ENCODE data around the gene GPX2.

Gene GPX2

GRCh38 chr14:64958743-64959142 is 16.2 kb upstream of the GPX2 start:
- DNase-seq, result no peak

DNA sequence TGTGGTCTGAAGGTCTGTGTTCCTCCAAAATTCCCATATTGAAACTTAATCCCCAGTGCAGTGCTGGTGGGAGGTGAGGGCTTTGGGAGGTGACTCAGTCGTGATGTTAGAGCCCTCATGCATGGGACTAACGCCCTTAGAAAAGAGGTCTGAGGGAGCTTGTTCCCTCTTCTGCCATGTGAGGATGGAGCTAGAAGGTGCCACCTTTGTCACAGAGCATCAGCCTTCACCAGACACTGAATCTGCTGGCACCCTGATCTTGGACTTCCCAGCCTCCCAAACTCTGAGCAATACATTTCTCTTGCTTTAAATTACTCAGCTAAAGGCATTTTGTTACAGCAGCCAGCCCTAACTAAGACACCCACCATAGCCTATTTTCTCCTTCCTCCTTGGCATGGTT is 15.7 kb upstream of the GPX2 start:
- DNase-seq, result no peak

DNA sequence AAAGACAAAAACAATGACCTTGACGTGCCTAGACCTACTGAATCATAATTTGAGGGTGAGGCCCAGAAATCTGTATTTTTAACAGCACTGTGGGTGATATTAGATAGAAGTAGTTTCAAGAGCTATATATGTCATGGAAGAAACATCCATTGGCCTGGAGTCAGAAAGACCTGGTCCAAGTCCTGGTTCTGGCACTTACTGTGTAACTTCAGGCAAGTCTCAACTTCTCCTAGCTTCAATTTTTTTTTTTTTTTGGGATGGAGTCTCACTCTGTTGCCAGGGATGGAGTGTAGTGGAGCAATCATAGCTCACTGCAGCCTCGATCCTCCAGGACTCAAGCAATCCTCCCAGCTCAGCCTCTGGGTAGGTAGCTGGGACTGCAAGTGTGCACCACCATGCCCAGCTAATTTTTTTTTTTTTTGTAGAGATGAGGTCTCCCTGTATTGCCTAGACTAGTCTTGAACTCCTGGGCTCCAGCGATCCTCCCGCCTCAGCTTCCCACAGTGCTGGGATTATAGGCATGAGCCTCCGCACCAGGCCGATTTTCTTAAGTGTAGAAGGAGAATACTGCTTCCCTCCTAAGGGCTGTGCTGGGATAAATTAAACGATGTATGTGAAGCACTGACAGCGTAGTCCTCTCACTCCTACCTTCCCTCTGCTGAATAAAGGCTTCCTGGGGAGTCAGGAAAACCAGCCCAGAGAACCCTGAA is 14.3 kb upstream of the GPX2 start:
- DNase-seq, result no peak

DNA sequence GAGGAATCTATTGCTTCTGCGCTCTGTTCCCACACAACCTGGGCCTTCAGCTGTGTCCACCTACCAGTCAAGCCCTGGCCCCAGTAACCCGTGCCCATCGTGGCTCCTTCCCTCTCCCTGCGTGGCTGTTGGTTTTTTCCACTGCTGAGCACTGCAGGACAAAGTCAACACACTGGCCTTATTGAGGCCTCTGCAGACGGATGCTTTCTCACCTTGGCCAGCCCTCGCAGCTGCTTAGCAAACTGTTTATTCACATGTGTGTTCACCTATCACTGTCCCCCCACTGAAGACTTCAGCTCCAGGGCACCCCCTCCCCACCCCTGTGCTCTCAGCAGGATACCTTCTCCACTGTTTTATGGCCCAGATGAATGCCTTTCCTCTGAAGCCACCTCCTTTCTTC is 12.8 kb upstream of the GPX2 start:
- DNase-seq, result no peak

- DNase-seq, result no peak
Measured at GRCh38 chr14:64954491-64955240, 12.1 kb upstream of the GPX2 start.

DNA sequence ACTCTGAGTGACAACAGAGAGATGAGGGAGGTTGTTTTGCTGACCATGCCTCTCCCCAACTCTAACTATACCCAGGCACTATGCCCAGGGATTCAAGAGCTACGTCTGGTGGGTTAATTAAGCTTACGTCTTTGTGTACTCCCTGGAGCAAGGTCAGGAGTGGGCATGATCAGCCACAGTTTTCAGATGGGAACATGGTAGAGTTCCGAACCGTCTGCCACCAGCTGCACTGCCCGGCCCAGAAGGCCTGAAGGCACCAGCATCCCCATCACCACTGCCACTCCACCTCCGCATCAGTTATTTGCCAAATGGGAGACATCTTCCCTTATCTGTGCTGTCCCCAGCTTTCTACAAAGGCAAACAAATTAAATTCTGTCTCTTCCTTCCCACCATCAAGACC is 11.1 kb upstream of the GPX2 start:
- DNase-seq, result no peak

DNA sequence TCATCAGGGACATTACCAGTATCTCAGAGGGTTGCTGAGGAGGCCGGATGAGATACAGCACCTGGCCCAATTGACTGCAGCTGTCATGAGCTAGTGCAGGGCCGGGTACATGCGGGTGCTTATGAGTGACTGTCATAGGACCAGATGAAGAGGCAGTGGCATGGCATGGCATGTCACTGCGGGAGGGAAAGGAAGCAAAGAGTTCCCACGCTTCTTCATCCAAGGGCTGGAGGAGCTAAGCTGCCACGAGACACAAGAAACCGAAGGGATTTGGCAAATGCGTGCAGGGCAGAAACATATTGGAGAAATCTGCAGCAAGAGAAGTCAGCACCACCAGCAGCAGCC is 10.7 kb upstream of the GPX2 start:
- DNase-seq, result no peak

GRCh38 chr14:64952598-64953309 is 10.2 kb upstream of the GPX2 start:
- no peak for DNase-seq

DNA sequence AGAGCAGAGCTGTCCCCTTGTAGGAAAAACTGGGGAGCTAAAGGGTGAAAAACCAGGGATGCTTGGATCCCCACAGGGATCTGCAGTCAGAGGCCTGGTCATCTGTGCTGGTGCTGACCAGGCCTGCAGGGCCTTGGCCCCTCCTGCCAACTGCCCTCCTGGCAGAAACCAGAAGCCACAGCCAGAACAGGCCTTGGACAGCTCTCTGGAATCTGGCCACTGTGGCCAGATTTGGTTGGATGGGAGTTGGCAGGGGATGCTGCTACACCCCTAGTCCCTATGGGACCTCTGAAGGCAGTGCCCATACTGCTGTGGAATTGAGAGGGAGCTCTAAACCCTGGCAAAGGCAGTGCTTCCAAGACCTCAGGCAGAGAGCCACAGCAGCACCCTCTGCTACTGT is 9.2 kb upstream of the GPX2 start:
- no peak for DNase-seq

DNA sequence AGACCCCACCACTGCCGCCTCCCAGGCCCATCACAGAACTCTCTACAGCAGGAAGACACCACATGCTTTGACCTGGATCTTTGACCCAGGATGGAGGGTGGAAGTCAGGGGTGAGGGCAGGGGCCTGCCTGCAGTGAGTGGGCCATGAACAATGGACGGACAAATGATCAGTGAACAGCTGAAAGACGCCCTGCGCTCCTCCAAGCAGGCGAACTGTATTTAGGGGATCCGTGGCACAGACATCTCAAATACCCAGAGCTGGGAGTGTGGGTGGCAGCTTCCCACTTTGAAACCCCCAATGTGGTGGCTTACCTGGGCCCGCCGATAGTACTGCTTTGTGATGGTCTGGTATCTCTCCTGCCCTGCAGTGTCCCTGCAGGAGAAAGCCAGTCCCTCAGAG is 8.7 kb upstream of the GPX2 start:
- DNase-seq, result no peak

DNA sequence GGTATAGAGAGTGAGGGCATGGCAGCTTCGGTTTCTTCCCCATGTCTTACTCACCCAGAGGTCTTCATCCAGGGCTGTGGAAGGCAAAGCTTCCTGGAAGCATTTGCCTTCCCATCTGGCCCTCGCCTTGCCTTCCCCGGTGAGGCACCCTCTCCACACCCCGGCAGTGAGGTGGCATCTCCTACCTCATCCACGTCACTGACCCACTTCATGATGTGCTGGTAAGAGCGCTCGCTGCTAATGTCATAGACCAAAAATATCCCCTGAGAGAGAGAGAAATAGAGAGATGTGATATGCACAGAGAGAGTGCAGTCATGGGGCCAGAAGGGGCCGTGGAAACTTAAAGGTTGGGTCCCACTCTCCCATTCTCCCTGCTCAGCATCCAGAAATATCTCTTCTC is 8.3 kb upstream of the GPX2 start:
- DNase-seq, result no peak

GRCh38 chr14:64948612-64949210 is 6.2 kb upstream of the GPX2 start:
- no peak for DNase-seq

GRCh38 chr14:64947710-64948611 is 5.4 kb upstream of the GPX2 start:
- DNase-seq, result no peak

- no peak for DNase-seq
Measured at GRCh38 chr14:64946310-64947045, 3.9 kb upstream of the GPX2 start.

DNA sequence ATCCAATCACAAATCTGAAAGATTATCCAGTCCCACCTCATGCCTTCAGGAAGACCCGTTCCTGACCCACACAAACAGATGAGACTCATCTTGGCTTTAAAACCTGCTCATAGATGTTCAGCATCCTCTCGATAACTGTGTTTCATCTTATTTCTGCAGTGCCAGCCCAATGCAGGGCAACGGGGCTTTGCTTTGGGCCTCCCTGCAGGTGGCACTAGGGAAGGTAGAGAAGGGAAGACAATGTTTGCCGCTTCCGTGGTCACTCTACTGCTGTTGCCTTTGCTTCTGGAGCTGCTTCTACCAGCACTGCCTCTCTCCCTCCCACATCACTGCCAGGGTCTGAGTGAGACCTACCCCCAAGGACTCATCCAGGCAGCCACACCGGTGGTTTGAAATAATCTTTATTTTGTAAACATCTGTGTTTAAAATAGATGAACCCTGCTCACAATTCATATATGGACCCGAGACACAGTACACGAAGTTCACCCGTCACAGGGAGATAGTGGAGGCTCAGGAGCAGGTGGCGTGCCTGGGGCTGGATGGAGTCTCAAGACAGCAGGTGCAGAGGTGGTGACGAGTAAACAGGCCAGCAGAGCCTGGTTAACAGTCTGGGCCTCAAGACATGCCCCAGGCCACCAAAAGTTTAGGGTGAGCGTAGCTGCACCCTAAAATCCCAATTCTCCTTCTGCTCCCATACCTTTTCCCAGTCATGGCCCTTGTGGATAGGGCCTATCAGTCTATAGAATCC is 3.1 kb upstream of the GPX2 start:
- DNase-seq, result no peak

DNA sequence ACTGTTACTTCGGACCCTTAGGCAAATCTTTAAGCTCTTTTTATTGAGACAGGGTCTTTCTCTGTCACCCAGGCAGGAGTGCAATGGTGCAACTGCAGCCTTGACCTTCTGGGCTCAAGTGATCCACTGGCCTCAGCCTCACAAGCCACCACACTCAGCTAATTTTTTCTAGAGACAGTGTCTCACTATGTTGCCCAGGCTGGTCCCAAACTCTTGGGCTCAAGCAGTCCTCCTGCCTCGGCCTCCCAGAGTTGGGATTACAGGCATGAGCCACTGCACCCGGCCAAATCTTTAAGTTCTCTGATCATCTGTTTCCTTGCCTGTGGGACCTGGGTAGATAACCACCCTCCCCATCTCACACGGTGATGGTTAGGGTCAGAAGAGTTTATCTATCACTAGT is 2.3 kb upstream of the GPX2 start:
- DNase-seq, result no peak

GRCh38 chr14:64944041-64944440 is 1.5 kb upstream of the GPX2 start:
- no peak for DNase-seq

DNA sequence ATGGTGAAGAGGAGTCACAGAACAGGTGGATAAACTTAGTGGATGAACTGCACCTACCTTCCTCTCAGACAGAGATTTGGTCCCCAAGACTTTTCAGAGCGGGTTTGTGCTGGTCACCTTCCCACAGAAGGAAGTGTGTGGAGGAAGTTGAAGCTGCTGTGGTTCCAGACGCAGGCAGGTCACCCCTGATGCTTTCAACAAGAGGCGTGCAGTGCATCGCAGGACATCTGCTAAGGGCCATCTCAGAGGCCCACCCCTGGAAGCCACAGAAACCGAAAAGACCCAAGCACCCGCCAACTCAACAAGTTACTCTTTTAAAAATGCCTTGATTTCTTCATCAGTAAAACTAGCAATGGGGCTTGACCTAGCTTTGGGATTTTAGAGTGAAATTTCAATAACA is 1.0 kb upstream of the GPX2 start:
- DNase-seq, result no peak

GRCh38 chr14:64940336-64940910 is 2.1 kb downstream of the GPX2 start:
- DNase-seq, result no peak

DNA sequence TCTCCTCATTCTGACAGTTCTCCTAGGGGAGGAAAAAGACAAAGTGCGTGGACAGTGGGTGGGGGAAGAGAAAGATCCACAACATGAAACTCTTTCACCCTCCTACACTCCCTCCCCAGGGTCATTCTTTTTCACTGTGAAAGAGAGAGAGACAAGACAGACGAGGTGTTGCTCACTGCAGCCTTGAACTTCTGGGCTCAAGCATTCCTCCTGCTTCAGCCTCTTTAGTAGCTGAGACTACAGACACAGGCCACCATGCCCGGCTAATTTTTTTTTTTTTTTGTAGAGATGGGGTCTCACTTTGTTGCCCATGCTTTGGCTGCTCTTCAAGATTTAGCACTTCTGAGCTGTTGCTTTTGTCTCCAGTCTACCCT is 2.7 kb downstream of the GPX2 start:
- DNase-seq, result no peak

All from activated CD4-positive, alpha-beta T cell treated with anti-CD3 and anti-CD28 coated beads, Interleukin-2, amount 50 U/mL, for 48 hours (primary cell).